Subcutaneous adipose tissue (tissue), 4 donors: ENCODE measurements around the gene EDNRB. TPM values are rescaled to one million over a fixed set of nuclear protein-coding genes. Genes with fewer than 3 reads are reported as not detected.

Source experiments
- total RNA-seq, 4 donors: library from RNA; depleted of rRNA; stranded (reverse); fragments of >200 nt; gene quantifications; one replicate each; pipeline ENCODE4 v1.1.0, GENCODE V29; 2016
- TF ChIP-seq, protein P1 (sequence below): fragments of 450-650 bp; IDR thresholded peaks from one replicate; pipeline ENCODE4 v1.5.1; 2016; ENCODE audit warnings: low read depth, mild to moderate bottlenecking, control low read depth, antibody characterized with exemption, moderate library complexity

The EDNRB gene
- total RNA-seq, 4 donors from 2014 or later = 99.8 to 163 (median 103) TPM

DNA sequence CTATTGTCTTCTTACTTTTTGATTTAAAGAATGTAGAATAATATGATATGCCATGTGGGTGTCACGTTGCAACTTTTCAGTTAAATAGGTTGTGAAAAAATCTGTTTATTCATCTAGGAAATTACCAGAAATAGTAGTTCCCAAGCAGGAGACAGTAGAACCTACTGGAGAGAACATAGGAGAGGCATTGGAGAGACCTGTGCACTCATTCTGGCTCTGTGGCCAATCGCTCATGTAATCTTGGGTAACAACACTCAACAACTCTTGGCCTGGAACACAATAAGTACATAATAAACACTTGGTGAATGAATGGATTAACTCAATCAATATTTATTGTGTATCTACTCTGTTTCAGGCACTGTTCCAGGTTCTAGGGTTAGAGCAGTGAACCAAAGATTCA, 35.3 kb downstream of the EDNRB start:
- TF ChIP-seq, protein P1, sequence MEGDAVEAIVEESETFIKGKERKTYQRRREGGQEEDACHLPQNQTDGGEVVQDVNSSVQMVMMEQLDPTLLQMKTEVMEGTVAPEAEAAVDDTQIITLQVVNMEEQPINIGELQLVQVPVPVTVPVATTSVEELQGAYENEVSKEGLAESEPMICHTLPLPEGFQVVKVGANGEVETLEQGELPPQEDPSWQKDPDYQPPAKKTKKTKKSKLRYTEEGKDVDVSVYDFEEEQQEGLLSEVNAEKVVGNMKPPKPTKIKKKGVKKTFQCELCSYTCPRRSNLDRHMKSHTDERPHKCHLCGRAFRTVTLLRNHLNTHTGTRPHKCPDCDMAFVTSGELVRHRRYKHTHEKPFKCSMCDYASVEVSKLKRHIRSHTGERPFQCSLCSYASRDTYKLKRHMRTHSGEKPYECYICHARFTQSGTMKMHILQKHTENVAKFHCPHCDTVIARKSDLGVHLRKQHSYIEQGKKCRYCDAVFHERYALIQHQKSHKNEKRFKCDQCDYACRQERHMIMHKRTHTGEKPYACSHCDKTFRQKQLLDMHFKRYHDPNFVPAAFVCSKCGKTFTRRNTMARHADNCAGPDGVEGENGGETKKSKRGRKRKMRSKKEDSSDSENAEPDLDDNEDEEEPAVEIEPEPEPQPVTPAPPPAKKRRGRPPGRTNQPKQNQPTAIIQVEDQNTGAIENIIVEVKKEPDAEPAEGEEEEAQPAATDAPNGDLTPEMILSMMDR = no peak

DNA sequence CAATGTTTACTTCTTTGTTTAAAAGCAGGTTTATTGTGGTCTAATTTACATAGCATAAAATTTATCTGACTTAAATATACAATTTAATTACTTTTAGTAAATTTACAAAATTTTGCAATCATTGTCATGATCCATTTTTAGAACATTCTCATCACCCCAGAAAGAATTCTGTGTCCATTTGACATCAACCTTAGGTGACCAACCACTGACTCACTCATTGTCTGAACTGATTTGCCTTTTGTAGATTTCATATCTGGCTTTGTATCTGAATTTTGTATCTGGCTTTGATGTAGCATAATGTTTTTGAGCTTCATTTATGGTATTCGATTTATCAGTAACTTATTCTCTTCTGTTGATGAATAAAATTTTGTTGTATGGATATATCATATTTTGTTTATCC, 40.4 kb downstream of the EDNRB start:
- TF ChIP-seq, protein P1 = no peak

DNA sequence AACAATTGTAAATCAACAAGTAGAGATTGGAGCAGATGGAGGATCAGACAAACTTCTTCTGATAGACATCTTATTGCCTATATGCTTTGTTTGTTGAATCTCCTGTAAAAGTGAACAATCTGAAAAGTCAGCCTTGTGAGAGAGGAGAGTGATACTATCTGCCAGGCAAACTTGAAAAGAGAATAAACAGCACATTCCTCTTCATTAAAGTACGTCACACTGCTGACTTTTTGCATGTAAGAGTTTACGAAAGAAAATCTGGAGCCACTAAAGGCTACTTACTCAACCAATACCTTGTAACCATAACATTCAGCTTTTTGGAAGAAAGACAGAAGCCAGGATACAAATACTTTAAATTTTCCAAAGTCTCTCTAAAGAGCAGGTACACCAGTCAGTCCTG, 42.5 kb downstream of the EDNRB start:
- TF ChIP-seq, protein P1 = no peak

DNA sequence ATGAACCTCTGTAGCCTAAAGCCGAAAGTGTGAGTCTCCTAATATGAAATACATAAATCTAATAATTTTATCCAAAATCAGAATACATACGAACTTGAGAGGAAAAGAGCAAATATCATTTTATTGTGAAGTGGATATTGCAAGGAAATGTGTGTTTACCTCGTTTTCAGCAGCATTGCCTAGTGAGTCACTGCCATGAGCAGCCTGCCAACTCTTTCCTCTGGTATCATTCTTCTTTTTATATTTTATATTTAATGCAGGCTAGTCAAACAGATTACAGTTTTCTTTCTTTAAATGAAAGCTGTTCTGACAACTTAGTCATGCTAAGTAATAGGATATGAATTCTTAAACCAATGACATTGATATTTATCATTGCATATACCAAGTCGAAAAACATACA, 44.2 kb downstream of the EDNRB start:
- TF ChIP-seq, protein P1 = no peak

DNA sequence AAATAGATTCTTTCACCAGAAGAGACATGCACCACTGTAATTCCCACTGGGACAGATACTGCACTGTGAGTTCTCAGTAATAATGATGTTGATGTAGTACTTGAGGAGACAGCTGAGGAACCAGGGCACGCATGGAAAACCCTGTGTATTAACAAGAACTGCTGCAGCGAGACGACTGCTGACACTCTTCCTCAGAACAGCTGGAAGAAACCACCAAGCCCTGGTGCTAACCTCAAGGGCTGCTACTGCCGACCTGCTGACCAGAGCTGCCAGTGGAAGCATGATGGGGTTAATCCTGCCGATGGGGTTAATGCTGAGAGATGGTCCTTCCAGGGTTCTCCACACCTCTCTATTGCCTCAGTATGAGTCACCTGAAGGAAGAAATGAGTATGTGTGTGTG, 45.6 kb downstream of the EDNRB start:
- TF ChIP-seq, protein P1 = no peak

DNA sequence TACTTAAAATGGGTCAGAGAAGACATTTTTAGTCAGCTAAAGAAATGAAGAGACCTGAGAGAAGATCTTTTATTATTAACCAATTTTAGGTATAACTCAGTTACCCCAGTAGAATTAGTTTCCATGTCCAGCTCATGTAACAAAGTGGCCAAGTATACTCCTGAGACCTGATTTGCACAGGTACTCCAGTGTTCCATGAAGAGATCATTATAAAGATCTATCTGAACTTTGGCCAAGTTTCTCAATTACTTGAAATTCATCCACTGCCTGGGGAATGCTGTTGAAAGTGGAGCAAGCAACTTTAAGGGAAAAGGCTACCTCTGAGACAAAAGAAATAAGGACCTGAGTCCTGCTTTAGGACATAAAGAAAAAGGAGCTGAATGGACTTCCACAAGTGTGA, 47.0 kb downstream of the EDNRB start:
- TF ChIP-seq, protein P1 = no peak

DNA sequence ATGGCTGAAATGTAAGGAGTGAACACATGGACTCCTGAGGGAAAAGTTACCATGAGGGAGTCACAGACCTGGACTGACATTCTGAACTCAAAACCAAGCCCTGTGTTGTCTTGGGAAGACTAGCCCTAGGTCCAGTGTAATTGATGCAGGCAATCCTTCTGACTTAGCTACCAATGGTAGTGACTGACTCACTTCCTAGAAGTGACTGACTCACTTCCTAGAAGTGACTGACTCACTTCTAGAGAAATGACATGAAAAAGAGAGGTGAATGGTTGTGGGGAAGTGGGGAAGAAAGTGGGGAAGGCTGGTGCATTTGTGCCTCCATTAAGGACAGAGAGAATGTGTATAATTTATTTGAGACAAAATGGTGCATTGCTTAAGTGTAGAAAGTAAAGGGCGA, 49.9 kb downstream of the EDNRB start:
- TF ChIP-seq, protein P1 = no peak
